ENCODE measurements around the gene PRXL2C.

GRCh38 chr9:96605328-96605727 lies 49.8 kb downstream of the PRXL2C start:
- TF ChIP-seq CTCF (conservative IDR thresholded peaks at IDR 0.05; ENCODE audit: low read length) (no peak), EZH2phosphoT487 (IDR thresholded peaks at IDR 0.05; ENCODE audit: borderline replicate concordance) (no peak)

Measured in Loucy (cell line).